ENCODE data around the gene PRR36. TPM values are rescaled to one million over a fixed set of nuclear protein-coding genes. Genes with fewer than 3 reads are reported as not detected.

The PRR36 gene
- polyA plus RNA-seq, 3 donors from 2014 or later, result not detected

GRCh38 chr19:7917267-7918061 is 43.3 kb upstream of the PRR36 start:
- peaks cover 33 to 41% (median 38%) of the 10 kb centered on the region in 3 donors for H3K27me3 Mint-ChIP-seq (ENCODE audit: low read depth in 3 of 3)
- peaks cover 0 to 2% (median 0%) of the 10 kb centered on the region in 6 donors for H3K9me3 Mint-ChIP-seq
- DNase-seq, result peak; percentile 47 to 51 (median 47)
- H3K4me1 Mint-ChIP-seq, result peaks cover 29 to 34% of the 10 kb centered on the region in 2 donors
- peaks cover 0 to 5% (median 4%) of the 10 kb centered on the region in 3 donors for H3K36me3 Mint-ChIP-seq
- H3K27ac Mint-ChIP-seq, result peak overlapping the region in 5 of 6 donors; percentile 68 to 86 (median 78)
- H3K4me3 Mint-ChIP-seq, result peak overlapping the region; percentile 69 to 91 (median 80)

DNA sequence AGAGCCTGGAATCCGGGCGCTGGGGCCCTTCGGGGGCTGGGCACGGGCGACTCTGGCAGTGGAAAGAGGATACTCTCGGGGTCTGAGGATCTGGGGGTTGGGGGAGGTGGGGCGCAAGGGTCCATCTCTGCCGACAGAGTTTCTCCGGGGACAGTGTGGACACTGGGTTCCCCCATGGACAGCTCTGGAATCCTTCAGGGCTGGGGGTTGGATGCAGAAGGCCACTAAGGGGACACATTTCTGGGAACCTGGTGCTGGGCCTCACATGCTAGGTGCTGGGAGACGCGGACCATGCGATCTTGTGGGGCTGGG is 42.7 kb upstream of the PRR36 start:
- Mint-ChIP-seq H3K27ac (peak overlapping the region in 5 of 6 donors; percentile 66 to 86 (median 78)), H3K9me3 (peaks cover 0 to 2% (median 0%) of the 10 kb centered on the region in 6 donors), H3K27me3 (ENCODE audit: low read depth in 3 of 3) (peaks cover 36 to 40% (median 39%) of the 10 kb centered on the region in 3 donors), H3K4me1 (peaks cover 29 to 30% of the 10 kb centered on the region in 2 donors), H3K36me3 (peaks cover 0 to 6% (median 5%) of the 10 kb centered on the region in 3 donors), H3K4me3 (peak overlapping the region; percentile 69 to 91 (median 80))
- DNase-seq, result no peak

DNA sequence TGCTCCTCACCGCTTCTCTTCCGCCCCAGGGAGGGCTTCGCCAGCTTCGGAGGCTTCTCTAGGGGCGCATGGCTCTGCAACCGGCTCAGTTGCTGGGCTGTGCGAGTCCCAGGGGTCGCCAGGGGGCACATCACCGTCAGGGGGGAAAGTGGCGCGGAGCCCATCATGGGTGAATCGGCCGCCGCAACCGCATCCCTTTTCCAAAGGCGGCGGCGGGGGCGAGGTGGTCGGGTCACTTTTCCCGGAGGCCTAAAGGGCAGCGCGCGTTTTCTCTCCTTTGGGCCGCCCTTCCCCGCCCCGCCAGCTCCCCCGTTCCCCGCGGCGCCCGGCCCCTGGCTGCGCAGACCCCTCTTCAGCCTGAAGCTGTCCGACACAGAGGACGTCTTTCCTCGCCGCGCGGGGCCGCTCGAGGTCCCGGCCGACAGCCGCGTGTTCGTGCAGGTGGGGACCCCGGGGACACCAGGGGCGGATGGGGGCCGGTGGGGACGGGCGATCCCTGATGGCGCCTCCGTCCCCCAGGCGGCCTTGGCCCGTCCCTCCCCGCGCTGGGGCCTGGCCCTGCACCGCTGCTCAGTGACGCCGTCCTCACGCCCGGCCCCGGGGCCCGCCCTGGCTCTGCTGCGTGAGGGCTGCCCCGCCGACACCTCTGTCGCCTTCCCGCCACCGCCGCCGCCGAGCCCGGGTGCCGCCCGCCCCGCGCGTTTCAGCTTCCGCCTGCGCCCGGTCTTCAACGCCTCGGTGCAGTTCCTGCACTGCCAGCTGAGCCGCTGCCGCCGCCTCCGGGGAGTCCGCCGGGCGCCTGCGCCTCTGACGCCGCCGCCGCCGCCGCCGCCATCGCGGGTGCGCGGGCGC is 42.1 kb upstream of the PRR36 start:
- DNase-seq, result peak; percentile 70 to 77 (median 71)
- Mint-ChIP-seq H3K9me3 (peaks cover 0 to 3% (median 0%) of the 10 kb centered on the region in 6 donors), H3K27ac (peak overlapping the region in 2 of 6 donors; percentile 11 to 72), H3K4me3 (peak overlapping the region; percentile 33 to 68 (median 59)), H3K27me3 (ENCODE audit: low read depth in 3 of 3) (peaks cover 36 to 40% (median 40%) of the 10 kb centered on the region in 3 donors), H3K36me3 (peaks cover 0 to 9% (median 7%) of the 10 kb centered on the region in 3 donors), H3K4me1 (peaks cover 26 to 28% of the 10 kb centered on the region in 2 donors)

GRCh38 chr19:7915250-7916102 is 41.3 kb upstream of the PRR36 start:
- peaks cover 0 to 10% (median 8%) of the 10 kb centered on the region in 3 donors for H3K36me3 Mint-ChIP-seq
- DNase-seq, result no peak
- H3K9me3 Mint-ChIP-seq, result peaks cover 0 to 5% (median 0%) of the 10 kb centered on the region in 6 donors
- H3K4me1 Mint-ChIP-seq, result peaks cover 20 to 21% of the 10 kb centered on the region in 2 donors
- peaks cover 34 to 43% (median 40%) of the 10 kb centered on the region in 3 donors for H3K27me3 Mint-ChIP-seq (ENCODE audit: low read depth in 3 of 3)
- peak overlapping the region; percentile 53 to 68 (median 59) for H3K4me3 Mint-ChIP-seq
- H3K27ac Mint-ChIP-seq, result peak overlapping the region in 3 of 6 donors; percentile 11 to 61 (median 46)

DNA sequence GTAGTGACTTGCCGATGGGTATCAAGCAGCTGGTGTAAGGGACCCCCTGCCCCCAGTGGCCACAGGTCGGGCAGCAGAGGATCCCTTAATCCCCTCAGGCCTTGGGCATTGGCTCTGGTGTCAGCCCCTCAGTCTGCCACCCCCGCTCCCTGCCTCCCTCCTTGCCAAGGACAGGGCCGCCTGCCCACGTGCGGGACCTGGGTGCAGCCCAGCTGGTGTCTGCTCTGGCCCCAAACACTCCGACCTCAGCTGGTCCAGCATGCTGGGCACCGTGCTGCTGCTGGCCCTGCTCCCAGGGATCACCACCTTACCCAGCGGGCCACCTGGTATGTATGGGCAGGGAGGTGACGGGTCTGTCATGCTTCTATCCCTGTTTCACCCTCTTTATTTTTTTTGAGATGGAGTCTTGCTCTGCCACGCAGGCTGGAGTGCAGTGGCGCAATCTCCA is 40.4 kb upstream of the PRR36 start, which contains the start of gene TGFBR3L:
TGFBR3L (plus strand) TSS at position 233 of the 448 bp plus-strand sequence.
- no peak for DNase-seq
- Mint-ChIP-seq H3K36me3 (peaks cover 0 to 10% (median 8%) of the 10 kb centered on the region in 3 donors), H3K27ac (peak within 1 kb of the TSS in 3 of 6 donors; percentile 46 to 61 (median 50))

GRCh38 chr19:7914099-7914498 is 39.9 kb upstream of the PRR36 start:
- peak overlapping the region in 1 of 5 donors; percentile 7 for H3K4me3 Mint-ChIP-seq
- H3K36me3 Mint-ChIP-seq, result peaks cover 0 to 10% (median 8%) of the 10 kb centered on the region in 3 donors
- DNase-seq, result no peak
- H3K4me1 Mint-ChIP-seq, result peaks cover 13 to 15% of the 10 kb centered on the region in 2 donors
- peak overlapping the region in 1 of 6 donors; percentile 50 for H3K27ac Mint-ChIP-seq
- peaks cover 29 to 34% (median 30%) of the 10 kb centered on the region in 3 donors for H3K27me3 Mint-ChIP-seq (ENCODE audit: low read depth in 3 of 3)
- peaks cover 0 to 5% (median 0%) of the 10 kb centered on the region in 6 donors for H3K9me3 Mint-ChIP-seq

More for the DNA sequence above, 40.4 kb upstream of the PRR36 start, which contains the start of gene TGFBR3L:
- Mint-ChIP-seq H3K9me3 (peaks cover 0 to 5% (median 0%) of the 10 kb centered on the region in 6 donors), H3K27me3 (ENCODE audit: low read depth in 3 of 3) (peaks cover 30 to 37% (median 34%) of the 10 kb centered on the region in 3 donors), H3K4me1 (peaks cover 15% of the 10 kb centered on the region in 2 donors), H3K4me3 (peak within 1 kb of the TSS; percentile 53 to 68 (median 59))

GRCh38 chr19:7913652-7914051 is 39.5 kb upstream of the PRR36 start:
- Mint-ChIP-seq H3K27ac (no peak overlapping the region), H3K4me3 (no peak overlapping the region), H3K36me3 (peaks cover 0 to 10% (median 8%) of the 10 kb centered on the region in 3 donors), H3K9me3 (peaks cover 0 to 5% (median 0%) of the 10 kb centered on the region in 6 donors), H3K27me3 (ENCODE audit: low read depth in 3 of 3) (peaks cover 26 to 31% (median 31%) of the 10 kb centered on the region in 3 donors), H3K4me1 (peaks cover 13 to 15% of the 10 kb centered on the region in 2 donors)
- no peak for DNase-seq

DNA sequence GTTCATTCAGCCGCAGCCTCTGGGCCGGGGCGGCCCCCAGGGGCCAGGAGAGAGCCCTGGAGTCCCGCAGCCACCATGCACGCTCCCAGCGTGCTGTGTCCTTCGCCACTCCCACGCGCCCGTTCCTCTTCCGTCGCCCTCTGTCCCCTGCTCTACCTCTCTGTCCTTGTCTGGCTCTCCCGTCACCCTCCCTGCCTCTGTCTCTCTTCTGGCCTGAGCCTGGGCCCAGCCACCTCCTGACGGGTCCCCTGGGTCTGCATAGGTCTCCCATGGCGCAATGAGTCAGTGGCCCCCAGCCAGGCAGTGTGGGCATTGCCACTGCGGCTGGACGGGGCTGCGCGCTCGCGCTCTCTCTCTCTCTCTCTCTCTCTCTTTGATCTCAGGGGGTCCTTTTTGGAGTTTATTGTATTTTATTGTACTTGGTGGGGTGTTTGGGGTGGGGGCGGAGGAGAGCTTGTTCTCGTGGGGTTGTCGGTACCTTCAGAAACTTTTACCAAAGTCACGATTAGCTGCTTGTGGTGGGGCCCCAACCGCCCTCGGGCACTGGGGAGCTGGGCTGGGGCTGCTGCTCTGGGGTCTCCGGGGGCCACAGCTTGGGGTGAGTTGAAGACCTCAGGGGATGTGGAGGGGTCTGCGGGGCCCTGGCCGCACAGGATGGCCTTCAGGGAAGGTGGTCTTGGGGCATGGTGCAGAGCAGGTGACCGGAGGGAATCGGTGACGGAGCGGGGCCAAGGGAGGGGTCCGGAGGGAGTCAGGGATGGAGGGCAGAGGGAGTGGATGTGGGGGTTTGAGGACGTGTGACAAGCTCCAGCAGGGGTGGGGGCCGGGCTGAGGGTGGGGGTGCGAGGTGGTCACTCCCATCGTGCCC is 38.7 kb upstream of the PRR36 start:
- Mint-ChIP-seq H3K4me3 (no peak overlapping the region), H3K27ac (peak overlapping the region in 1 of 6 donors; percentile 71)
- peak in 1 of 3 donors; percentile 0 for DNase-seq

GRCh38 chr19:7912144-7912696 is 38.0 kb upstream of the PRR36 start:
- no peak overlapping the region for H3K4me3 Mint-ChIP-seq
- H3K36me3 Mint-ChIP-seq, result peaks cover 0 to 10% (median 10%) of the 10 kb centered on the region in 3 donors
- H3K27me3 Mint-ChIP-seq (ENCODE audit: low read depth in 3 of 3), result peaks cover 18 to 30% (median 24%) of the 10 kb centered on the region in 3 donors
- no peak for DNase-seq
- H3K27ac Mint-ChIP-seq, result no peak overlapping the region
- H3K9me3 Mint-ChIP-seq, result peaks cover 0 to 5% (median 0%) of the 10 kb centered on the region in 6 donors
- H3K4me1 Mint-ChIP-seq, result peaks cover 13% of the 10 kb centered on the region in 2 donors

More for the DNA sequence above, 38.7 kb upstream of the PRR36 start:
- Mint-ChIP-seq H3K27me3 (ENCODE audit: low read depth in 3 of 3) (peaks cover 20 to 30% (median 26%) of the 10 kb centered on the region in 3 donors), H3K9me3 (peaks cover 0 to 5% (median 0%) of the 10 kb centered on the region in 6 donors), H3K36me3 (peaks cover 0 to 10% (median 8%) of the 10 kb centered on the region in 3 donors), H3K4me1 (peaks cover 13% of the 10 kb centered on the region in 2 donors)

- Mint-ChIP-seq H3K4me3 (no peak overlapping the region), H3K36me3 (peaks cover 0 to 11% (median 10%) of the 10 kb centered on the region in 3 donors), H3K27ac (no peak overlapping the region), H3K4me1 (peaks cover 7 to 13% of the 10 kb centered on the region in 2 donors), H3K27me3 (ENCODE audit: low read depth in 3 of 3) (peaks cover 14 to 30% (median 20%) of the 10 kb centered on the region in 3 donors), H3K9me3 (peaks cover 0 to 3% (median 0%) of the 10 kb centered on the region in 6 donors)
- DNase-seq, result peak in 1 of 3 donors; percentile 0
These were observed 37.4 kb upstream of the PRR36 start for GRCh38 chr19:7911508-7912143.

All from immature natural killer cell (primary cell).